CD4-positive, alpha-beta T cell (primary cell): ENCODE measurements around the gene MPV17. TPM values are rescaled to one million over a fixed set of nuclear protein-coding genes. Genes with fewer than 3 reads are reported as not detected.

Source experiments
- ATAC-seq: fragments of 200-7000 bp; cut with Tn5 transposase; one replicate; pipeline ENCODE4 v1.10.0; 2022; ENCODE audit warnings: mild to moderate bottlenecking; ENCODE audit not compliant: poor library complexity
- CTCF ChIA-PET: fragments of 350-600 bp; sonication (Branson Sonifier 250); formaldehyde crosslinking; loops from one replicate; lab custom pipeline; 2021; ENCODE audit warnings: antibody characterized with exemption, inconsistent platforms; lab: Charles Lee
- POLR2A ChIA-PET: fragments of 350-600 bp; sonication (Branson Sonifier 250); formaldehyde crosslinking; loops from one replicate; lab custom pipeline; 2021; ENCODE audit warnings: antibody characterized with exemption, inconsistent platforms; lab: Charles Lee
- DNase-seq, 14 experiments: peaks; one replicate each; pipeline ENCODE4 v3.0.0-alpha.2; 2013 to 2020; ENCODE audit warnings: mixed read lengths in 2 of 14
- H3K27ac ChIP-seq, 2 donors: one replicate each; pipeline versions ENCODE4 v1.5.1 to v1.7.0; 2013; ENCODE audit warnings: low read length in 2 of 2, low read depth in 1 of 2, mild to moderate bottlenecking in 1 of 2
- H3K27me3 ChIP-seq, 2 experiments: 1 replicate in 1 of 2; 2 replicates in 1 of 2; pipeline versions ENCODE4 v1.6.1 to v1.7.0; 2013; ENCODE audit warnings: low read length in 2 of 2, control low read depth in 1 of 2, mild to moderate bottlenecking in 1 of 2, moderate library complexity in 1 of 2; ENCODE audit not compliant: insufficient read depth in 2 of 2, control insufficient read depth in 1 of 2
- H3K36me3 ChIP-seq: one replicate; pipeline ENCODE4 v1.6.1; 2013; ENCODE audit warnings: low read length, control low read depth; ENCODE audit not compliant: insufficient read depth
- H3K4me1 ChIP-seq: one replicate; pipeline ENCODE4 v1.6.1; 2013; ENCODE audit warnings: low read length, control low read depth; ENCODE audit not compliant: insufficient read depth
- H3K4me3 ChIP-seq: one replicate; pipeline ENCODE4 v1.5.1; 2013; ENCODE audit warnings: mild to moderate bottlenecking, low read length, moderate library complexity
- H3K9me3 ChIP-seq, 2 experiments: 1 replicate in 1 of 2; 2 replicates in 1 of 2; pipeline versions ENCODE4 v1.6.1 to v1.7.0; 2013; ENCODE audit warnings: low read length in 2 of 2, mild to moderate bottlenecking in 2 of 2, control low read depth in 1 of 2, moderate library complexity in 1 of 2; ENCODE audit not compliant: control insufficient read depth in 1 of 2, insufficient read depth in 1 of 2
- H3K27ac Mint-ChIP-seq: one replicate; pipeline ENCODE4 v1.8.0; 2020; ENCODE audit warnings: mixed read lengths
- H3K27me3 Mint-ChIP-seq: one replicate; pipeline ENCODE4 v1.8.0; 2021; ENCODE audit warnings: mixed read lengths
- H3K36me3 Mint-ChIP-seq: one replicate; pipeline ENCODE4 v1.8.0; 2021; ENCODE audit warnings: low read depth, mixed read lengths
- H3K4me1 Mint-ChIP-seq: one replicate; pipeline ENCODE4 v1.8.0; 2021; ENCODE audit warnings: low read depth, mixed read lengths
- H3K4me3 Mint-ChIP-seq: one replicate; pipeline ENCODE4 v1.8.0; 2020; ENCODE audit warnings: mild to moderate bottlenecking, mixed read lengths
- H3K9me3 Mint-ChIP-seq: one replicate; pipeline ENCODE4 v1.8.0; 2020; ENCODE audit warnings: mixed read lengths
- CTCF ChIP-seq: fragments of 200-600 bp; IDR thresholded peaks from one replicate; pipeline ENCODE4 v1.8.0; 2022; ENCODE audit warnings: antibody characterized with exemption, mild to moderate bottlenecking
- intact Hi-C, 2 experiments: fragments of 100-400 bp; cut with DNase I in 1 of 2; cut with micrococcal nuclease in 1 of 2; formaldehyde crosslinking; loops; one replicate each; pipeline versions ENCODE4 v1.15.1 to v1.9.0; 2023 to 2025; cut with DNase I, micrococcal nuclease
- total RNA-seq, 174 experiments: library from RNA in 2 of 174; stranded (reverse) in 2 of 174; gene quantifications; one replicate each; pipeline ENCODE4 v1.2.3 and lab custom pipeline; 2021 to 2026

The MPV17 gene
- total RNA-seq, 2 experiments from 2014 or later, result 29.3 to 31.0 TPM

GRCh38 chr2:27261926-27262298, 61.0 kb downstream of the MPV17 start:
- H3K4me1 Mint-ChIP-seq, result peaks cover 26% of the 10 kb centered on the region
- Histone ChIP-seq H3K36me3 (no peaks in the 10 kb centered on the region), H3K27ac (no peak overlapping the region), H3K4me3 (no peak overlapping the region), H3K4me1 (peaks cover 42% of the 10 kb centered on the region), H3K9me3 (peaks cover 0 to 15% of the 10 kb centered on the region in 2 experiments), H3K27me3 (peaks cover 66 to 76% of the 10 kb centered on the region in 2 experiments)
- DNase-seq (peak in 1 of 14 experiments; percentile 21), ATAC-seq (no peak)
- ChIA-PET CTCF (no interaction called here), POLR2A (no interaction called here)
- H3K4me3 Mint-ChIP-seq, result peak overlapping the region; percentile 88
- H3K27ac Mint-ChIP-seq, result no peak overlapping the region
- TF ChIP-seq CTCF, result no peak
- no peaks in the 10 kb centered on the region for H3K36me3 Mint-ChIP-seq
- H3K27me3 Mint-ChIP-seq, result peaks cover 57% of the 10 kb centered on the region
- intact Hi-C loops, result loop anchor here in 1 of 2 experiments (10.0 kb wide), 1 partner anchor 47 kb away; the partner anchor contains the start of genes ATRAID, CAD and SLC5A6
- no peaks in the 10 kb centered on the region for H3K9me3 Mint-ChIP-seq

GRCh38 chr2:27261241-27261925, 61.5 kb downstream of the MPV17 start:
- Mint-ChIP-seq H3K36me3 (no peaks in the 10 kb centered on the region), H3K4me3 (peak overlapping the region; percentile 88), H3K27me3 (peaks cover 62% of the 10 kb centered on the region), H3K4me1 (peaks cover 26% of the 10 kb centered on the region), H3K9me3 (no peaks in the 10 kb centered on the region), H3K27ac (no peak overlapping the region)
- H3K4me3 ChIP-seq, result no peak overlapping the region
- CTCF ChIA-PET, result no interaction called here
- H3K27me3 ChIP-seq, result peaks cover 68 to 81% of the 10 kb centered on the region in 2 experiments
- intact Hi-C loops, result loop anchor here in 1 of 2 experiments (10.0 kb wide), 1 partner anchor 47 kb away; the partner anchor contains the start of genes ATRAID, CAD and SLC5A6
- H3K27ac ChIP-seq, result no peak overlapping the region
- ATAC-seq, result no peak
- TF ChIP-seq CTCF, result no peak
- POLR2A ChIA-PET, result no interaction called here
- peaks cover 42% of the 10 kb centered on the region for H3K4me1 ChIP-seq
- DNase-seq, result no peak
- H3K36me3 ChIP-seq, result no peaks in the 10 kb centered on the region
- H3K9me3 ChIP-seq, result peaks cover 0 to 15% of the 10 kb centered on the region in 2 experiments

Other genes with a start within 250 kb of the MPV17 start
- under 1 TPM; 0.14 to 0.25 TPM for gene EMILIN1, start 244.5 kb downstream of the MPV17 start, total RNA-seq
- 1 to 10 TPM; 4.7 TPM for gene KHK, start 236.3 kb downstream of the MPV17 start, total RNA-seq
- not detected for gene CGREF1, start 204.0 kb downstream of the MPV17 start, total RNA-seq
- gene ABHD1, start 199.3 kb downstream of the MPV17 start, total RNA-seq, result 1 to 10 TPM; 1.0 to 1.3 TPM
- gene PREB, start 188.5 kb downstream of the MPV17 start, total RNA-seq, result 10 to 100 TPM; 12.3 to 12.6 TPM
- not detected for gene PRR30, start 183.7 kb downstream of the MPV17 start, total RNA-seq
- gene TCF23, start 174.1 kb downstream of the MPV17 start, total RNA-seq, result not detected
- 10 to 100 TPM; 79.1 to 82.5 TPM for gene ATRAID, start 111.1 kb downstream of the MPV17 start, total RNA-seq
- 100 to 1,000 TPM; 196 to 207 TPM for gene SLC5A6, start 110.8 kb downstream of the MPV17 start, total RNA-seq
- 10 to 100 TPM; 20.0 to 20.3 TPM for gene CAD, start 105.7 kb downstream of the MPV17 start, total RNA-seq
- not detected for gene SLC30A3, start 60.0 kb downstream of the MPV17 start, total RNA-seq
- not detected for gene DNAJC5G, start 47.7 kb downstream of the MPV17 start, total RNA-seq
- not detected for gene TRIM54, start 40.7 kb downstream of the MPV17 start, total RNA-seq
- gene UCN, start 14.7 kb downstream of the MPV17 start, total RNA-seq, result 1 to 10 TPM; 1.8 to 2.3 TPM
- 10 to 100 TPM; 54.6 to 56.8 TPM for gene GTF3C2, start 33.7 kb upstream of the MPV17 start, total RNA-seq
- gene EIF2B4, start 47.2 kb upstream of the MPV17 start, total RNA-seq, result 10 to 100 TPM; 33.2 to 34.0 TPM
- gene SNX17, start 47.5 kb upstream of the MPV17 start, total RNA-seq, result 10 to 100 TPM; 66.3 to 67.9 TPM
- gene ZNF513, start 57.6 kb upstream of the MPV17 start, total RNA-seq, result 10 to 100 TPM; 22.8 to 22.9 TPM
- 10 to 100 TPM; 30.4 to 31.2 TPM for gene PPM1G, start 86.5 kb upstream of the MPV17 start, total RNA-seq
- 100 to 1,000 TPM; 169 to 181 TPM for gene NRBP1, start 105.5 kb upstream of the MPV17 start, total RNA-seq
- 10 to 100 TPM; 11.5 to 12.8 TPM for gene KRTCAP3, start 119.3 kb upstream of the MPV17 start, total RNA-seq
- 10 to 100 TPM; 13.3 to 14.4 TPM for gene IFT172, start 166.6 kb upstream of the MPV17 start, total RNA-seq
- not detected for gene FNDC4, start 172.1 kb upstream of the MPV17 start, total RNA-seq
- not detected for gene GCKR, start 173.7 kb upstream of the MPV17 start, total RNA-seq